ENCODE measurements around the gene PCNX2. TPM values are rescaled to one million over a fixed set of nuclear protein-coding genes. Genes with fewer than 3 reads are reported as not detected.
A peak's percentile ranks its signal among the peaks of the same experiment; 100 is the strongest.

Gene PCNX2
- total and polyA plus RNA-seq, 2 donors (not counting 1 experiment from before 2014, with no cell fraction given): 13.0 to 37.8 TPM

GRCh38 chr1:233189526-233189925 is 106.0 kb downstream of the PCNX2 start:
- DNase-seq (ENCODE audit: low read depth in 2 of 2): no peak
- no peak overlapping the region for H3K9ac ChIP-seq (ENCODE audit: insufficient read depth, low read length)
- no peak overlapping the region for H3K4me2 ChIP-seq (ENCODE audit: extremely low read depth, insufficient read depth, low read length)
- H3K9me3 ChIP-seq (ENCODE audit: control insufficient read depth, insufficient read depth, low read depth, low read length): no peaks in the 10 kb centered on the region
- no peak overlapping the region for H2AFZ ChIP-seq (ENCODE audit: low read length)
- H3K27me3 ChIP-seq (ENCODE audit: control insufficient read depth, insufficient read depth, low read length): no peaks in the 10 kb centered on the region
- H3K4me1 ChIP-seq (ENCODE audit: control insufficient read depth, extremely low read depth, insufficient read depth, low read length): no peaks in the 10 kb centered on the region
- TF ChIP-seq EZH2 (IDR thresholded peaks at IDR 0.05; ENCODE audit: low read length, missing control alignments): no peak
- TF ChIP-seq CTCF (conservative IDR thresholded peaks at IDR 0.05 in 1 of 2, IDR thresholded peaks at IDR 0.05 in 1 of 2; ENCODE audit: low read depth in 1 of 2, low read length in 2 of 2): no peak
- no peaks in the 10 kb centered on the region for H3K36me3 ChIP-seq (ENCODE audit: control insufficient read depth, insufficient read depth, low read length)
- H3K79me2 ChIP-seq (ENCODE audit: control insufficient read depth, insufficient read depth, low read length): no peaks in the 10 kb centered on the region
- H3K27ac ChIP-seq (ENCODE audit: insufficient read depth, low read length): no peak overlapping the region
- H4K20me1 ChIP-seq (ENCODE audit: control insufficient read depth, extremely low read depth, insufficient read depth, low read length): no peaks in the 10 kb centered on the region
- no peak overlapping the region for H3K4me3 ChIP-seq (replicated peaks in 1 of 4; ENCODE audit: control extremely low read depth in 1 of 4, insufficient read depth in 1 of 4, low read depth in 3 of 4, low read length in 4 of 4)

- TF ChIP-seq EZH2 (IDR thresholded peaks at IDR 0.05; ENCODE audit: low read length, missing control alignments): no peak
- TF ChIP-seq CTCF (conservative IDR thresholded peaks at IDR 0.05 in 1 of 2, IDR thresholded peaks at IDR 0.05 in 1 of 2; ENCODE audit: low read depth in 1 of 2, low read length in 2 of 2): no peak
- Histone ChIP-seq H3K9me3 (ENCODE audit: control insufficient read depth, insufficient read depth, low read depth, low read length) (no peaks in the 10 kb centered on the region), H3K27me3 (ENCODE audit: control insufficient read depth, insufficient read depth, low read length) (no peaks in the 10 kb centered on the region), H3K4me3 (replicated peaks in 1 of 4; ENCODE audit: control extremely low read depth in 1 of 4, insufficient read depth in 1 of 4, low read depth in 3 of 4, low read length in 4 of 4) (no peak overlapping the region), H2AFZ (ENCODE audit: low read length) (no peak overlapping the region), H3K79me2 (ENCODE audit: control insufficient read depth, insufficient read depth, low read length) (no peaks in the 10 kb centered on the region), H3K27ac (ENCODE audit: insufficient read depth, low read length) (no peak overlapping the region), H4K20me1 (ENCODE audit: control insufficient read depth, extremely low read depth, insufficient read depth, low read length) (no peaks in the 10 kb centered on the region), H3K9ac (ENCODE audit: insufficient read depth, low read length) (no peak overlapping the region), H3K4me2 (ENCODE audit: extremely low read depth, insufficient read depth, low read length) (no peak overlapping the region), H3K4me1 (ENCODE audit: control insufficient read depth, extremely low read depth, insufficient read depth, low read length) (peaks cover 3% of the 10 kb centered on the region), H3K36me3 (ENCODE audit: control insufficient read depth, insufficient read depth, low read length) (no peaks in the 10 kb centered on the region)
- DNase-seq (ENCODE audit: low read depth in 2 of 2): no peak
These were observed 107.5 kb downstream of the PCNX2 start for GRCh38 chr1:233188061-233188460.

- Histone ChIP-seq H4K20me1 (ENCODE audit: control insufficient read depth, extremely low read depth, insufficient read depth, low read length) (no peaks in the 10 kb centered on the region), H3K9me3 (ENCODE audit: control insufficient read depth, insufficient read depth, low read depth, low read length) (no peaks in the 10 kb centered on the region), H3K4me2 (ENCODE audit: extremely low read depth, insufficient read depth, low read length) (no peak overlapping the region), H2AFZ (ENCODE audit: low read length) (no peak overlapping the region), H3K79me2 (ENCODE audit: control insufficient read depth, insufficient read depth, low read length) (no peaks in the 10 kb centered on the region), H3K4me3 (replicated peaks in 1 of 4; ENCODE audit: control extremely low read depth in 1 of 4, insufficient read depth in 1 of 4, low read depth in 3 of 4, low read length in 4 of 4) (no peak overlapping the region), H3K4me1 (ENCODE audit: control insufficient read depth, extremely low read depth, insufficient read depth, low read length) (peaks cover 3% of the 10 kb centered on the region), H3K9ac (ENCODE audit: insufficient read depth, low read length) (no peak overlapping the region), H3K36me3 (ENCODE audit: control insufficient read depth, insufficient read depth, low read length) (no peaks in the 10 kb centered on the region), H3K27me3 (ENCODE audit: control insufficient read depth, insufficient read depth, low read length) (no peaks in the 10 kb centered on the region), H3K27ac (ENCODE audit: insufficient read depth, low read length) (no peak overlapping the region)
- TF ChIP-seq CTCF (conservative IDR thresholded peaks at IDR 0.05 in 1 of 2, IDR thresholded peaks at IDR 0.05 in 1 of 2; ENCODE audit: low read depth in 1 of 2, low read length in 2 of 2) (no peak), EZH2 (IDR thresholded peaks at IDR 0.05; ENCODE audit: low read length, missing control alignments) (no peak)
- peak in 1 of 2 donors; percentile 80 for DNase-seq (ENCODE audit: low read depth in 2 of 2)
These were observed 112.1 kb downstream of the PCNX2 start for GRCh38 chr1:233183226-233184020.
